Measurements from ENCODE around the gene FBRSL1. TPM values are rescaled to one million over a fixed set of nuclear protein-coding genes. Genes with fewer than 3 reads are reported as not detected.

FBRSL1 gene
- polyA plus RNA-seq, 3 donors: 0.39 to 28.7 (median 0.74) TPM

DNA sequence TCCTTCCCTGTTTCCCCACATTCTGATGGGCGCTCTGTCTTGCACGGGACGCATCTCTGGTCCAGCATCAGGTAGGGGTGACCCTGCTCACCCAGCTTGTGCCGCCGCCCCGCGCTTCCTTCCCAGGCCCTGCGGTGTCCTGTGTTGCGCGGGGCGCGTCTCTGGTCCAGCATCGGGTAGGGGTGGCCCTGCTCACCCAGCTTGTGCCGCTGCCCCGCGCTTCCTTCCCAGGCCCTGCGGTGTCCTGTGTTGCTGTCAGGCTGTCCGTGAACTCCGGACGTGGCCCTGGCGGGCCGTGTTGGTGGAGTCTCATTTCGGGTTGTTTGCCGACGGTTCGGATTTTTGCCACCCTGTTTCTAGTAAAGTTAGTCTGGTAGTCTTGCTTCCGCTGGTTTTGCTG lies 6.8 kb downstream of the FBRSL1 start:
- Histone ChIP-seq H3K79me2 (ENCODE audit: insufficient read depth, low read length) (peaks cover 100% of the 10 kb centered on the region), H3K36me3 (replicated peaks in 1 of 2; ENCODE audit: control insufficient read depth in 1 of 2, insufficient read depth in 2 of 2, low read length in 2 of 2) (peaks cover 3 to 5% of the 10 kb centered on the region in 2 donors), H3K4me1 (ENCODE audit: control insufficient read depth in 1 of 2, insufficient read depth in 2 of 2, low read length in 2 of 2) (peaks cover 22 to 59% of the 10 kb centered on the region in 2 donors), H3K4me3 (replicated peaks in 1 of 3; ENCODE audit: low read depth in 2 of 3, low read length in 3 of 3) (no peak overlapping the region), H3K9me3 (replicated peaks in 1 of 2; ENCODE audit: control insufficient read depth in 1 of 2, insufficient read depth in 1 of 2, low read length in 2 of 2) (no peaks in the 10 kb centered on the region), H2AFZ (ENCODE audit: insufficient read depth, low read depth, low read length, poor library complexity, severe bottlenecking) (no peak overlapping the region), H4K20me1 (ENCODE audit: insufficient read depth, low read length) (peaks cover 100% of the 10 kb centered on the region), H3K4me2 (replicated peaks; ENCODE audit: extremely low read depth, low read length, poor library complexity, severe bottlenecking) (no peak overlapping the region), H3K27me3 (ENCODE audit: control insufficient read depth in 2 of 2, insufficient read depth in 2 of 2, low read length in 2 of 2) (no peaks in the 10 kb centered on the region), H3K9ac (ENCODE audit: insufficient read depth, low read length, poor library complexity, severe bottlenecking) (no peak overlapping the region), H3K27ac (ENCODE audit: low read depth in 1 of 2, low read length in 2 of 2) (no peak overlapping the region)
- Mint-ChIP-seq H3K27me3 (ENCODE audit: low read depth in 3 of 3) (no peaks in the 10 kb centered on the region), H3K4me1 (peaks cover 48% of the 10 kb centered on the region), H3K27ac (peak overlapping the region in 2 of 7 donors; percentile 1 to 26), H3K36me3 (peaks cover 11 to 13% of the 10 kb centered on the region in 2 donors), H3K9me3 (peaks cover 0 to 3% (median 0%) of the 10 kb centered on the region in 7 donors), H3K4me3 (no peak overlapping the region)
- DNase-seq: no peak
- TF ChIP-seq, protein P1, sequence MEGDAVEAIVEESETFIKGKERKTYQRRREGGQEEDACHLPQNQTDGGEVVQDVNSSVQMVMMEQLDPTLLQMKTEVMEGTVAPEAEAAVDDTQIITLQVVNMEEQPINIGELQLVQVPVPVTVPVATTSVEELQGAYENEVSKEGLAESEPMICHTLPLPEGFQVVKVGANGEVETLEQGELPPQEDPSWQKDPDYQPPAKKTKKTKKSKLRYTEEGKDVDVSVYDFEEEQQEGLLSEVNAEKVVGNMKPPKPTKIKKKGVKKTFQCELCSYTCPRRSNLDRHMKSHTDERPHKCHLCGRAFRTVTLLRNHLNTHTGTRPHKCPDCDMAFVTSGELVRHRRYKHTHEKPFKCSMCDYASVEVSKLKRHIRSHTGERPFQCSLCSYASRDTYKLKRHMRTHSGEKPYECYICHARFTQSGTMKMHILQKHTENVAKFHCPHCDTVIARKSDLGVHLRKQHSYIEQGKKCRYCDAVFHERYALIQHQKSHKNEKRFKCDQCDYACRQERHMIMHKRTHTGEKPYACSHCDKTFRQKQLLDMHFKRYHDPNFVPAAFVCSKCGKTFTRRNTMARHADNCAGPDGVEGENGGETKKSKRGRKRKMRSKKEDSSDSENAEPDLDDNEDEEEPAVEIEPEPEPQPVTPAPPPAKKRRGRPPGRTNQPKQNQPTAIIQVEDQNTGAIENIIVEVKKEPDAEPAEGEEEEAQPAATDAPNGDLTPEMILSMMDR (IDR thresholded peaks at IDR 0.05): no peak
- intact Hi-C loops (cut with micrococcal nuclease): loop anchor here (10.0 kb wide), 3 partner anchors 302 to 1622 kb away; partner anchors contain the start of genes DDX51 (in 1 of the 2), NOC4L (in 1 of the 2) and RAN (in 1 of the 2)
- WGBS (ENCODE audit: insufficient coverage): 95% methylated on average over 23 of the region's 27 CpGs

DNA sequence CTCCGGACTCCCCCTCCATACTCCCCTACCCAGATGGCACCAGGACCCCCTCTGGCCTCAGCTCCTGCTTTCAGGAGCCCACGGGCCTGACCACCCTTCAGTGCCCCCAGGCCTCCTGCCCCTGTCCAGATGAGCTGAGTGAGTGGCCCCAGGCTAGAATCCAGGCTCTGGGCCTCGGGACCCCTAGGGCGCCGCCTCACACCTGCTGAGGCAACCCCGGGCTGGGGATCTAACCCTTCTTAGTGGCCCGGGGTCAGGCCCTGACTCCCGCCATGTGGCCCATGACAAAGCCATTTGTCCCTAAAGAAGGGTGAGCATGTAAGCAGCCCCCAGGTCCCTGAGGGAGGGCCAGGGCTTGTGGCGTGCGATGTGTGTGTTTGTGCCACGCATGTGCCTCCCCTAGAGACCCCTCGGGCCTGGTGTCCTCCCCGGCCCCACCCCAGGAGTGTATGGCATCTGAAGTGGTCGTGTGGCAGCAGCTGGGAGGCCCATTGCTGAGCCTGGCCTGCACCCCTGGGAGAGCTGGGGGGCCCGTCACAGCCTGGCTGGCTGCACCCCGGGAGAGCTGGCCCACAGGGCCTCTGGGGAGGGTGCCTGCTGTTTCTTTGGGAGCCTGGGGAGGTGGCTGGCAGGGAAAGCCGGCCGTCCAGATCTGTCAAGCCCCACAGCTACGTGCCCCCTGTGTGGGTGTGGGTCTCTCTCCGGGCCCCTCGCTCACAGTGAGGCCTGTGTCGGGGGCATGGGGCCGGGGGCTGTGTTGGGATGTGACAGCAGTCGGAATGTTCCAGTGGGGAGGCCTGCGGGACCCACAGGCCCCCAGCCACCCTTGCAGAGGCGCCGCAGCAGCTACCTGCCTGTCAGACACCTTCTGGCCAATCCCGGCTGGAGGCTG lies 7.8 kb downstream of the FBRSL1 start:
- 98% methylated on average over 19 of the region's 28 CpGs for WGBS (ENCODE audit: insufficient coverage)
- no peaks in the 10 kb centered on the region for H3K9me3 ChIP-seq (replicated peaks in 1 of 2; ENCODE audit: control insufficient read depth in 1 of 2, insufficient read depth in 1 of 2, low read length in 2 of 2)
- H3K27me3 Mint-ChIP-seq (ENCODE audit: low read depth in 3 of 3): no peaks in the 10 kb centered on the region
- no peak overlapping the region for H3K9ac ChIP-seq (ENCODE audit: insufficient read depth, low read length, poor library complexity, severe bottlenecking)
- peaks cover 99% of the 10 kb centered on the region for H3K79me2 ChIP-seq (ENCODE audit: insufficient read depth, low read length)
- peaks cover 3 to 6% of the 10 kb centered on the region in 2 donors for H3K36me3 Mint-ChIP-seq
- TF ChIP-seq, protein P1 (IDR thresholded peaks at IDR 0.05): no peak
- no peak overlapping the region for H3K4me3 ChIP-seq (replicated peaks in 1 of 3; ENCODE audit: low read depth in 2 of 3, low read length in 3 of 3)
- DNase-seq: no peak
- peaks cover 16 to 58% of the 10 kb centered on the region in 2 donors for H3K4me1 ChIP-seq (ENCODE audit: control insufficient read depth in 1 of 2, insufficient read depth in 2 of 2, low read length in 2 of 2)
- H3K36me3 ChIP-seq (replicated peaks in 1 of 2; ENCODE audit: control insufficient read depth in 1 of 2, insufficient read depth in 2 of 2, low read length in 2 of 2): peaks cover 3 to 5% of the 10 kb centered on the region in 2 donors
- intact Hi-C loops (cut with micrococcal nuclease): loop anchor here (10.0 kb wide), 3 partner anchors 303 to 1623 kb away; partner anchors contain the start of genes DDX51 (in 1 of the 2), NOC4L (in 1 of the 2) and RAN (in 1 of the 2)
- H3K27ac ChIP-seq (ENCODE audit: low read depth in 1 of 2, low read length in 2 of 2): no peak overlapping the region
- H3K27ac Mint-ChIP-seq: no peak overlapping the region
- peaks cover 0 to 3% (median 0%) of the 10 kb centered on the region in 7 donors for H3K9me3 Mint-ChIP-seq
- no peak overlapping the region for H3K4me3 Mint-ChIP-seq
- H4K20me1 ChIP-seq (ENCODE audit: insufficient read depth, low read length): peaks cover 100% of the 10 kb centered on the region
- H3K4me1 Mint-ChIP-seq: peaks cover 46% of the 10 kb centered on the region
- H3K27me3 ChIP-seq (ENCODE audit: control insufficient read depth in 2 of 2, insufficient read depth in 2 of 2, low read length in 2 of 2): no peaks in the 10 kb centered on the region
- no peak overlapping the region for H3K4me2 ChIP-seq (replicated peaks; ENCODE audit: extremely low read depth, low read length, poor library complexity, severe bottlenecking)
- no peak overlapping the region for H2AFZ ChIP-seq (ENCODE audit: insufficient read depth, low read depth, low read length, poor library complexity, severe bottlenecking)
